Gastrocnemius medialis (tissue), 4 donors: Measurements from ENCODE around the gene NKD1.

ENCODE experiments used
- CTCF ChIP-seq, 5 experiments: fragments of 450-650 bp in 3 of 5; fragments of 200-600 bp in 2 of 5; sonication (generic) in 2 of 5; IDR thresholded peaks in 4 of 5; conservative IDR thresholded peaks in 1 of 5; 1 replicate in 4 of 5; 2 replicates in 1 of 5; pipeline ENCODE4 v1.5.1; 2016 to 2019; ENCODE audit warnings: antibody characterized with exemption in 5 of 5, mild to moderate bottlenecking in 3 of 5, moderate library complexity in 3 of 5
- POLR2A ChIP-seq, 2 donors: fragments of 450-650 bp; IDR thresholded peaks; one replicate each; pipeline ENCODE4 v1.6.1; 2017; ENCODE audit warnings: antibody characterized with exemption in 2 of 2, mild to moderate bottlenecking in 2 of 2, moderate library complexity in 2 of 2

DNA sequence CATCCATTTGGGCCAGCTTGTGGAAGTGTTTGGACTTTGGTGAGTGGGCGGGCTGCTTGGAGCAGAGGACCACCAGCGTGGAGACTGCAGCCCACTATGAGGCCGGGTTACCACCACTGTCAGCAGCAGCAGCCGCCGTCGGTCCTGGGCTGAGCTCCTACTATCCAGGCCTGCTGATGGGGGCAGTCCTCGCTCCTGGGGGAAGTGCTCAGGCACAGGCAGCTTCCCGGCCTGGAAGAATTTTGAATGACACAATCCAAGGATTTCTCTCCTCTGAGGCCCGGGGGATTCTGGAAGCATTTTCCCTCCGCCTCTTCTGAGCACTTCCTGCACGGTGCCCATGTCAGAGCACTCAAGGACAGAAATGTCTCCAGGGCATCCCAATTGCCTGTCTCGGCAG is 139.9 kb downstream of the NKD1 start:
- TF ChIP-seq POLR2A (IDR thresholded peaks at IDR 0.05): no peak
- no peak for TF ChIP-seq CTCF (IDR thresholded peaks at IDR 0.05 in 4 of 5, conservative IDR thresholded peaks at IDR 0.05 in 1 of 5)
